GM19324 (cell line): Measurements from ENCODE around the gene C19orf25.
A peak's percentile ranks its signal among the peaks of the same experiment; 100 is the strongest.

Experiments
- ATAC-seq: cut with Tn5 transposase; IDR thresholded peaks from one replicate; pipeline ENCODE4 v1.9.1; 2021; ENCODE audit warnings: mild to moderate bottlenecking, moderate library complexity; ENCODE audit not compliant: unreplicated experiment, low FRiP score

Gene C19orf25

DNA sequence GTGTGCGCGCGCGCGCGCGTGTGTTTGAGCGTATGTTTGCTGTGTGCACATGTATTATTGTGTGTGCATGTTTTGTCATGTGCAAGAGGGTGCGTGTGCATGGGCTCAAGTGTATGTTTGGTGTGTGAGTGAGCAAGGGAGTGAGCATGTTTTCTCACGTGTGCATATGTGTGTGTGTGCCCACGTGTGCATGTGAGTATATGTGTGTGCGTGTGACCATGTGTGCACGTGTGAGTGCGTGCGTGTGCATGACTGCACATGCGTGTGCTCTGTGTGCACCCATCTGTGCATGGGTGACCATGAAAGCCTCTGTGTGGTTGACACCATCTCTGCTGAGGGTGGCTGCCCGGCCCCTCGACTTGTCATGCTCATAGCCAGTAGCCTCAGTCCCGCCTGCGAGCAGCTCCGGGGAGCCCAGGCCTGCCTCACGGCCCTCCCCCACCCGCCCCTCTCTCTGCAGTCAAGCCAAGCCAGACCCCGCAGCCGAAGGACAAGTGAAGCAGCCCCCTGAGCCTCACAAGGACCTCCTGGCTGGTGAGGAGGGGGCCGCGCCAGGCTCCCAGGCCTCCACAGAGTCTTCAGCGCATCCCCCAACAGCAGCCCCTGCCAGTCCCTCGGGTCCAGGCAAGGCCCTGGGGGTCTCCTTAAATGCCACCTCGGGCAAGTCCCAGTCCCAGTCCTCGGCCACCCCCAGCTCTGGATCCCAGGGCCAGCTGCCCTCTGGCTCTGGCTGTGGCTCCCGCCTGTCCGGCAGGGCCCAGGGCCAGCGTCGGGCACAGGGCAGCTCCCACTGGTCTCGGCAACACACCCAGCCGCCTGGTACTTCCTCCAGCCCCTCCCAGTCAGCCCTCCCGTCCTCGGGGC, 17.9 kb upstream of the C19orf25 start:
- ATAC-seq, result no peak

DNA sequence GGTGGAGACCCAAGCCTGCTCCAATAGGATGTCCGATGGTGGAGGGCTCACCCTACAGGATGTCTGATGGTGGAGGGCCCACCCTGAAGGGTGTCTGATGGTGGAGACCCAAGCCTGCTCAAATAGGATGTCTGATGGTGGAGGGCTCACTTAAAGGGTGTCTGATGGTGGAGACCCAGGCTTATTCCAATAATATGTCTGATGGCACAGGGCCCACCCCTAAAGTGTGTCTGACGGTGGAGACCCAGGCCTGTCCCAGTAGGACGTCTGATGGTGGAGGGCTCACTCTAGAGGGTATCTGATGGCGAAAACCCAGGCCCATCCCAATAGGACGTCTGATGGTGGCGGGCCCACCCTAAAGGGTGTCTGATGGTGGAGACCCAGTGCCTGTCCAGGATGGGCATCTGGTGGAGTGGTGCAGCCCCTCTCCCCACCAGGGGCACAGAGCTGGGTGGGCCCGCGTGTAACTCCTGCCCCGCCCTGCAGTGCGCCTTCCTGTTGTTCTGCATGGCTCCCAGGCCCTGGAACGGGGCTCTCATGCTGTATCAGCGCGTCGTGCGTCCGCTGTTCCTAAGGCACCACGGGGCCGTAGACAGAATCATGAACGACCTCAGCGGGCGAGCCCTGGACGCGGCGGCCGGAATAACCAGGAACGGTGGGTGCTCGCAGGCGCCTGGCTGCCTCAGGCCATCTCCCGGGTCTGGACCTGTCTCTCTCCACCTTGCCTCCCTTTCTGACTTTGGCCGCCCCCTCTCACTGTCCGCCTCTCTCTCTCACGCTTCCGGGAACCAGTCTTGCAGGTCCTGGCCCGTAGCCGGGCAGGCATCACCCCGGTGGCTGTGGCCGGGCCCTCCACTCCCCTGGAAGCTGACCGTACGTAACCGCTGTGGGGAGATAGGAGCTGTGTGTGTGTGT, 17.0 kb upstream of the C19orf25 start:
- no peak for ATAC-seq

DNA sequence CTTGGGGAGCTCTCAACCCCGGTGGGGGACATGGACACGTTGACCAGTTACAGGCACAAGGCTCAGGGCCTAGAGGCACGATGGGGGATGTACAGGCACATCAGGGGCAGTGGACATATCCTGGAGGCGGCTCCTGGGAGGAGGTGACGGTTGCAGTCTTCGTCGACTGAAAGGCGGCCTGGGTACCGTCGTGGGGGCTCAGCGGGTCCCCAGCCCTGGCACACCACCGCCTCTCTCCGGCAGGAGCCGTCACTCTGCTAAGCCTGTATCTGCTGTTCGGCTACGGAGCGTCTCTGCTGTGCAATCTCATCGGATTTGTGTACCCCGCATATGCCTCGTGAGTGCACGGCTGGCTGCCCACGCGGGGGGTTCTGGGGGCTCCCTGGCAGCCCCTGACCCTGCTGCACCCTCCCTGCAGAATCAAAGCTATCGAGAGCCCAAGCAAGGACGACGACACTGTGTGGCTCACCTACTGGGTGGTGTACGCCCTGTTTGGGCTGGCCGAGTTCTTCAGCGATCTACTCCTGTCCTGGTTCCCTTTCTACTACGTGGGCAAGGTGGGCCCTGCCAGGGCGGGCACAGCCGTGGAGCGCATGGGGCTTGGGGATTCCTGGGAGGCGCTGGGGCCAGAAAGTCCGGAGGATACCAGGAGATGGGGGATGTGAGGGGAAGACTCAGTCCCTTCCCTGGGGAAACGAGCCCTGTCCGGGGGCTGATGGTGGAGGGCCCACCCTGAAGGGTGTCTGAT, 16.2 kb upstream of the C19orf25 start:
- ATAC-seq, result no peak

DNA sequence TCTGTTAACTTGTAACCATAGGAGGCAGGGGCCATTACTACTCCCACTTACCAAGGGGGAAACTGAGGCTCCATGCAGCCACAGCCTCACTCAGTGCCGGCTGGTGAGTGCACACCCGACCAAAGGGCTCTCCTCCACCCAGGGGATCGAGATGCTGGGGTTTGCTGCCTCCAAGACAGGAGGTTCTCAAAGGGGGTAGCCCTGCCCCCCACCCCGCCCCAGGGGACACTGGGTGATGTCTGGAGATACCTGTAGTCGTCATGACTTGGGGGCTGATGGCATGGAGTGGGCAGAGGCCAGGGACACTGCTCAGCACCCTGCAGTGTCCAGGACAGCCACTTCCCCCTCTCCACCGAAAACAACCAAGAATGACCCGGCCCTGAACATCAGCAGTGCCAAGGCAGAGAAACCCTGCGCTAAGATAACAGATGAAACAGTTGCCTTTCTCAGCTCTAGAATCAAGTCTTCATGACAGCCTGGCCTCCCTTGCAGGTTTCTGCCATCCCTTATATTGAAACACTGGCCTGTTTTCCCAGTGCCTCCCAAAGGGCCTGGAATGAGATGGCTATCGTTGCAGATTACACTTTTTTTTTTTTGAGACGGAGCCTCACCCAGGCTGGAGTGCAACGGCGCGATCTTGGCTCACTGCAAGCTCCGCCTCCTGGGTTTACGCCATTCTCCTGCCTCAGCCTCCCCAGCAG, 15.2 kb upstream of the C19orf25 start:
- no peak for ATAC-seq

DNA sequence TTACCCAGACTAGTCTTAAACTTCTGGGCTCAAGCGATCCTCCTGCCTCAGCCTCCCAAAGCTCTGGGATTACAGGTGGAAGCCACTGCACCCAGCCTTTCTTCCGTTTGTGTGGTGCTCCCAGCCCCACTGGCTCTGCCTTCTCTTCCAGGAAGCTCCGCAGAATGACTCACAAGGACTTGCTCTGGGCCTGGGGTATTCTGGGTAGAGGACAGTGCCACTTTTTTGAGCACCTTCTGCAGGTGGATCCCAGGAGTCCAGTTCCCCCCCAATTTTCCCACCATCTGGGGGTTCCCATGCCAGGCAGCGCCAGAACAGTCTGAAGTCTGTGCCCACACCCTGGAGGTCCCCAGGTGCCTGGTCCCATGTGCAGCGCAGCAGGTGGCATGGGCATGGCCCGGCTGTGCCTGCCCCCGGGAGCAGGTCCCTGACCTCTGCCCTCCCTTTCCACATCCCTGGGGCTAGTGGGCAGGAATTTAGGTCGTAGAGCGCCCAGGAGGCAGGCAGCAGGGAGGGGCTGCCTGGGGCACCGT, 13.5 kb upstream of the C19orf25 start:
- ATAC-seq, result no peak

DNA sequence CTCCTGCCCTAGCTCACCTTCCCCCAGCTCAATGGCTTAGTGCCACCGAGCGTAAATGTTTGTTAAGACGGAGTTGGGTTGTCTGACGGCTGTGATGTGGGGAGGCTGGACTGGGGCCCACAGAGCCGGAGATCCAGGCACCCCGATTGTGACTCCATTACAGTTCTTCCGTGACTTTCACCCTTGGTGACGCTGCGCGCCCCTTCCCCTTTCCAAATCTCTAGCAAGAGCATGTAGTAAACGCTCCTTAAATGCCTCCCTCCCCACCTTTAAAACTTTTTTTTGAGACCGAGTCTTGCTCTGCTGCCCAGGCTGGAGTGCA, 12.8 kb upstream of the C19orf25 start:
- ATAC-seq, result no peak

DNA sequence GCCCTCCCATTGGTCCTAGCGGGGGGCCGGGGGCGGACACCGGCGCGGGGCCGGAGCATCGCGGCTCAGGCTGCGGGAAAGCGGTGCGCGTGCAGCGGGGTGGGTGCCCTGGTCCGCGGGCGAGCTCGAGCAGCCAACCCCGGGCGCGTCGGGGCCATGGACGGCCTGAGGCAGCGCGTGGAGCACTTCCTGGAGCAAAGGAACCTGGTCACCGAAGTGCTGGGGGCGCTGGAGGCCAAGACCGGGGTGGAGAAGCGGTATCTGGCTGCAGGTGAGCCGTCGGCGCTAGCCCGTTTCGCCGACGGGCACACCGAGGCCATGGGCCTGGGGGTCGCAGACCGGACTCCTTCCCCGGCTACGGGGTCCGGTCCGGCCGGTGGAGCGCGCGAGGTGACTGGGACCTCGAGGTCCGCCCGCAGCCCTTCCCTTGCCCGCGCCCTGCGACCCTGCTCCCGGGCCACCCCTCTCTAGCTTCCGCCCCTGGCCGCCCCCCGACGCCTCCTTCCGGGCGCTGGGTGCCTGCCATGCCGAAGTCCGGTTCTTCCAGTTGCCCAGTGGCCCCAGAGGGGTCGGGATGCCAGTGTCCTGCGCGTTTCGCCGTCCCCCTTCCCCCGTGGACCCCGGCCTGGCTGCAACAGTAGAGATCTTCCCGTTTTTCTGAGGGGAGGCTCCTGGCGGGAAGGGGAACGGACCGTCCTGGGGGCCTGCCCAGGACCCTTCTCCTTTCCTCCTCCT, 12.3 kb upstream of the C19orf25 start, which contains the start of gene REEP6:
REEP6 (plus strand) TSS at position 68 of the 735 bp plus-strand sequence; CDS start at position 157, 89 bp downstream.
- ATAC-seq, result no peak

DNA sequence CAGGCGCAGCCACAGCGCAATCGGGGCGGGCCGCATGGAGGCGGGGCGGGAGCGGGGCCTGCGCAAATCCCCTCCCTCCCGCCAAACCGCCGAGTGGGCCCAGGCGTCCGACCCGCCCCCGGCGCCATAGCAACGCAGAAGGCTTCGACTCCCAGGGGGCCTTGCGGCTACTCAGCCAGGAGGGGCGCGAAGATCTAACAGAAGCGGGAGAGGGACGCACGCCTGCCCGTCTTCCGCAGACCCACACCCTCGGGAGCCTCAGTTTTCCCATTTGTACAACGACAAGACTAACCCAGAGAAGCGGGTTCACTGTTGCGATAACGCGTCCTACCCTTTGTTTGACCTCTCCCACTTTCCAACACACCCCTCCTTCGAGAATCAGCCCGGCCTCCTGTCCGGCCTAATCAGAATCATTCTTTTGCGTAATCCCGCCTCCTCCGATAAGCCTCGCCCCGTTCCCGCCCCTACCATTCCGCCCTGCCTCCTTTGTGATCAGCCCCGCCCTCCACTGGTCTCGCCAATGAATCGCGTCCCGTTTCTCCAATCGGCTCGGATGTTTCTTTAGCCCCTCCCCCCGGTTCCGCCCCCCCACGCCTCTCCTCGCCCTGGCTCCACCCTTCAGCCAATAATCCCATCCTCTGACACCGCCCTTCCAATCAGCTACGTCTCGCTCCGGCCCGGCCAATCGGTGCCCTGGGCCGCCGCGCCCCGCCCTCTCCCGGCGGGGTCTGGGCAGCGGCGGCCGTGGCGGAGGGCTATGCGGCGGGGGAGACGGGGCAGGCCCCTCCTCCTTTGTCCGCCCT, 11.5 kb upstream of the C19orf25 start, which contains the start of gene PCSK4:
PCSK4 (minus strand) TSS at position 40 of the 803 bp plus-strand sequence; CDS start at position 36, 4 bp downstream.
- ATAC-seq, result peak; percentile 80

DNA sequence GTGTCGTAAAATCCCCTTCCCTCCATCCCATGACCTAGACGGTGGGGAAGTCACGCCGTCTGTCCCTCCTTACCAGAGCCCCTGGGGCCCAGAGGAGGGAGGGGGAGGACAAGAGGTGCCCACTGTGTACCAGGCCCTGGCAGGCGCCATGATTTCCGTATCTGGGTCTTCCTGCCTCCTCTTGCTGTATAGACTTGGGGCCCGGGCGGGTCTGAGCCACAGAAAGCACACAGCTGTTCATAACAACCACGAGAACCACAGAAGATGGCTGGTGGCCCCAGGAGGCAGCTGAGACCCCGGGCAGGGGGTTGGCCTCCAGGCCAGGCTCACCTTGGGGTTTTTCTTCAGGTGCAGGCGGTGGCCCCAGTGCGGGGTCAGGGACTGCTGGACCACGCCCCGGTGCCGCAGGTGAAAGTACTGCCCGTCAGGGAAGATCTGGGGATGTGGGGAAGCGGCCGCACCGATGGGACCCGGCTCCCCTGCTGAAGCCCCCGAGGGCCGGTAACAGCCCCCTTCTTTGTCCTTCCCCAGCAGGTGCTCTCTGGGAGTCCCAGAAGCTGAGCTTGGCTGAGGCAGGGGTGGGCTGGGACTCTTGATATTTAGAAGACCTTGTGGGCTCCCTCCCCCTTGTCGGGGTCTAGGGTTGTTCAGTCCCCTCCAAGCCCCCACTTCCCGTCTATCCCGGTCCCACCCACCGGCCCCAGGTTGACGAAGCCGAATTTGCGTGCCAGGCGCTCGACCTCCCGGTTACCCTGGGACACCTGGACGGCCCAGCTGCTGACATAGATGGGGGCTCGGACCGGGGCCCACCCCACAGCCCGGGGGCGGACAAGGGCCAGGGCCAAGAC, 10.7 kb upstream of the C19orf25 start:
- ATAC-seq, result no peak

DNA sequence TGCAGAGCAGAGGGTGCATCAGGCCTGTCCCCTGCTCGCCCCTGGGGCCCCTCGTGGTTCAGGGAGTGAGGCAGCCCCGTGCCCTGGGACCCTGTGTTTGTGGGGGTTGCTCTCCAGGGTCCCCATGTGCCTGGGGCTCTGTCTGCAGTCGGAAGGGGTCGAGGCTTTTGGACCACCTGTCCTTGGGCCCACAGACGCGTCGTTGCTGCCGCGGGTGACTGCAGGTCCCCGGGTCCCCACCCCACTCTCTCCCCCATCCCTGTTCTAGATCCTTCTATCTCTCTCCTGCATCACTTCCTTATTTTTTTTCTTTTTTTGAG, 9.2 kb upstream of the C19orf25 start:
- no peak for ATAC-seq

DNA sequence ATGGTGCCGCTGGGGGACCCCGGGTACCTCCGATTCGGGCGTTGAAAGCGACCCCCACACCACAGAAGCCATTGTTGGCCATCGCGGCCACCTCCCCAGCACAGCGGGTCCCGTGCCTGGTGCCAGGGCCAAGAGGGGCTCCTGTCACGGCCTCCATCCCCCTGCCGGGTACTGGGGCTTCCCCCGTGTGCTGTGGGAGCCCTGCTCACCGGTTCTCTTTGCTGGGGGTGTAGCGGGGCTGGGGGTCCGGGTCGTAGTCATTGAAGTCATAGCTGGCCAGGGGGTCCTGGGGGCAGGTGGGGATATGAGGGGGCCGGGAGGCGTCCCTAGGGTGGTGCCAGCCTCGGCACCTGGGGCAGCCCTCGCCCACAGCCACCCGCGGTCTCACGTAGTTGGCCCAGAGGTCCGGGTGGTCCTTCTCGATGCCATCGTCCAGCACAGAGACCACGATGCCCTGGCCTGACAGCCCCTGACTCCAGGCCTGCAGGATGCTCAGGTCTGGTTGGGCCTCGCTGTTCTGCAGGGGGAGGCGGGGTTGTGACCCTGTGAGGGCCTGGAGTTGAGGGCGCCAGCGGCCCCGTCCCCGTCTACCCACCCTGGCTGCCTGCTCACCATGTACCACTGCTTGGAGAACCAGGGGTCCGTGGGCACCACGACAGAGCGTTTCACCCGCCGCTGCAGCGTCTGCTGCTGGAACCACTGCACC, 8.7 kb upstream of the C19orf25 start:
- no peak for ATAC-seq

DNA sequence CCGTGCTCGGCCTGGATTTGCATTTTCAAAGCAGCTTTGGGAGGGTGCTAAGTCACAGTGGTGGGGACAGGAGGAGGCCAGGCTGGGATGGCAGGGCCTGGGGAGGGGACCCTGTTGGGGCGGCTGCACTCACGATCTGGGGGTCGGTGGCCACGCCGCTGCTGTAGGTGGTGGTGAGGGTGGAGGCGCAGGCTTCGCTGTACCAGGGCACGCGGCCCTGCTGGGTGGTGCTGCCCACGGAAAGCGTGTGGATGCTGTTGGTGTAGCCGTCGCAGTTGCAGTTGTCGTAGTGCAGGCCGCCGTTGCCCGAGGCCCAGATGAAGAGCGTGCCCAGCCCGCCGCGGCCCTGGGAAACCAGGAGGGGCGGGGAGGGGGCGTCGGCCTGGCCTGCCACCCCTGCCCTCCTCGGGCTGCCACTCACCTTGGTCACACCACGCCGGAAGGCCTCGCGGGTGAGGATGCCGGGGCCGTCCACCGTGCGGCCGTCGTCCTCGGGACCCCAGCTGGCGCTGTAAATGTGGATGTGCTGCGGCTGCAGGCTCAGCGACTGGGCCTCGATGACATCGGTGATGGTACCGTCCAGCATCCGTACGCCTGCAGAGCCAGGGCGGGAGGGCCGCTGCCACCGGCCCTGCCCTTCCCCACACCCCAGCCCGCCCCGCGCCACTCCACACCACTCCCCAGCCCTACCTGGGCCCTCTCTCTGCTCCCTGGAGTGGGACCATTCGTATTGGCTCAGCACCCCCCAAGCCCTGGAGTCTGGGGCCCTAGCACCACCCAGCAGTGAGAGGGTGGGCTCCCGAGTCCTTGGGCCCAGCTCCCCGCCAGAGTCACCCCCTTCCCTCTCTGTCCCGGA, 7.9 kb upstream of the C19orf25 start:
- ATAC-seq, result no peak

DNA sequence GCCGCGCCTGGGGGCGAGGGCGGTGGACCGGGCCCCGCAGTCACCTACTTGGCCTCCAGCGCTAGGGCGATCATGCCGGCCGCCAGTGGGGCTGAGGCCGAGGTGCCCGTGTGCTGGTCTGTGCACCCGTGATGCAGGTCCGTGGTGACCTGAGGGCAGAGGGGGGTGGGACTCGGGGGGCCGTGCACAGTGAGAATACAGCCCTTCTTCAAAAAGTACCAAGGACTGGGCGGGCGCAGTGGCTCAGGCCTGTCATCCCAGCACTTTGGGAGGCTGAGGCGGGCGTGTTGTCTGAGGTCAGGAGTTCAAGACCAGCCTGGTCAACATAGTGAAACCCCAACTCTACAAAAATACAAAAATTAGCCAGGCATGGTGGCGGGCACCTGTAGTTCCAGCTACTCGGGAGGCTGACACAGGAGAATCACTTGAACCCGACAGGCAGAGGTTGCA, 5.0 kb upstream of the C19orf25 start:
- ATAC-seq, result no peak

DNA sequence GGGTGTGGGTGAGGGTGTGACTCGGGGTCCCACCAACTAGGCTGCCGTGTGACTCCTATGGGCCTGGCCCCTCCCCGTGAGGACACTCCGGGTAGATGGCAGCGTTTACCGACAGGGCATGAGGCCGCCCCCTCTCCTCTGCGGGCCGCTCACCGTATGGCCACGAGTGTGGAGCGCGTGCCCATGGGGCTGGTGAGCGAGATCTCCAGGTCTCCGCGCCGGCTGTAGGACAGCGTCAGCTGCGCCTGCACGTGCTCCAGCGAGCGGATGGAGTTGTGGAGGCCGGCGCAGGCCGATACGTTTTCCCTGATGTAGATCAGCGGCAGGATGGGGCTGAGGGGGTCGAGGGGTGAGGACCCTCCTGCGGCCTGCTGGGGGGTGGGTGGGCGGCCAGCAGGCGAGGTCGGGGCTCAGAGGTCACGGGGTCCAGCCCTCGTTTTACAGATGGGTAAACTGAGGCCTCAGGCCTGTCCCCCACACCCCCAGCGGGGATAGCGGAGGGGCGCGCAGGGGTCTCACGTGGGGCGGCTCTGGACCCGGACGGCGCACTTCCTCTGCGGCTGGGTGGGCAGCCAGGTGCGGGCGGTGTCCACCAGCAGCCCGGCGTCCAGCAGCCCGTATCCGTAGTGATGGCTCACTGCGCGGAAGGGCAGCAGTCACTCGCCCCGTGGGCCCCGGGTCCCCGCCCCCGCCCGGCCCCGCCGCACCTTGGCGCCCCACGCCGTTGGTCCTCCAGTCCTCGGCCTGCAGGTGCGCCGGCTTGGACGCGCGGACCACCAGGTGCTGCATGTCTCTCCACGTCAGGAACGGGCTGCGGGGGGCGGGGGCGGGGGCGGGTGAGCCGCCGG, 4.3 kb upstream of the C19orf25 start:
- no peak for ATAC-seq
